ENCODE data around the gene STBD1.

DNA sequence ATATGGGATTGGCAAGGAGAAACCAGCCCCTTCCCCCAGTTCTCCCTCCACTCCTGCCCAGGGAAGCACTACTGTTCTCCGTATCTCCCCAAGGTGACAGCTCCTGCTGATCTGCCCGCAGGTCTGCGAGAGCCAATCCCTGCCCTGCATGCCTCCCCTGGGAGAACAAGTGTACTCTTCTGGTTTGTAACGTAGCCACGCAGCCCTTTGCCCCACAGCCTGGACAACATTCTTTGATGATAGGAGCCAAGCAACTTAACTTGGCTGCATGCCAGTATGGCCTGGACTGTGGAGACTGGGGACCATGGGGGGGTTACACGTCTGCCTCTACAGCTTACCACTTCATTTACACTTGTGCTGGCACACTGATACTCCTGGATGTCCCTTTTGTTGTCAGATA is 2.0 kb downstream of the STBD1 start:
- TF ChIP-seq EP300 (conservative IDR thresholded peaks at IDR 0.05; ENCODE audit: poor library complexity, severe bottlenecking) (no peak), POLR2AphosphoS5 (IDR thresholded peaks at IDR 0.05) (no peak), EZH2 (IDR thresholded peaks at IDR 0.05; ENCODE audit: borderline replicate concordance, insufficient read depth, low read length, poor library complexity, severe bottlenecking) (no peak), TAF1 (IDR thresholded peaks at IDR 0.05; ENCODE audit: low read depth) (no peak)
- TF ChIP-seq, protein P1, sequence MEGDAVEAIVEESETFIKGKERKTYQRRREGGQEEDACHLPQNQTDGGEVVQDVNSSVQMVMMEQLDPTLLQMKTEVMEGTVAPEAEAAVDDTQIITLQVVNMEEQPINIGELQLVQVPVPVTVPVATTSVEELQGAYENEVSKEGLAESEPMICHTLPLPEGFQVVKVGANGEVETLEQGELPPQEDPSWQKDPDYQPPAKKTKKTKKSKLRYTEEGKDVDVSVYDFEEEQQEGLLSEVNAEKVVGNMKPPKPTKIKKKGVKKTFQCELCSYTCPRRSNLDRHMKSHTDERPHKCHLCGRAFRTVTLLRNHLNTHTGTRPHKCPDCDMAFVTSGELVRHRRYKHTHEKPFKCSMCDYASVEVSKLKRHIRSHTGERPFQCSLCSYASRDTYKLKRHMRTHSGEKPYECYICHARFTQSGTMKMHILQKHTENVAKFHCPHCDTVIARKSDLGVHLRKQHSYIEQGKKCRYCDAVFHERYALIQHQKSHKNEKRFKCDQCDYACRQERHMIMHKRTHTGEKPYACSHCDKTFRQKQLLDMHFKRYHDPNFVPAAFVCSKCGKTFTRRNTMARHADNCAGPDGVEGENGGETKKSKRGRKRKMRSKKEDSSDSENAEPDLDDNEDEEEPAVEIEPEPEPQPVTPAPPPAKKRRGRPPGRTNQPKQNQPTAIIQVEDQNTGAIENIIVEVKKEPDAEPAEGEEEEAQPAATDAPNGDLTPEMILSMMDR (IDR thresholded peaks at IDR 0.05; ENCODE audit: poor library complexity, severe bottlenecking) = no peak
- TF ChIP-seq, protein P2, sequence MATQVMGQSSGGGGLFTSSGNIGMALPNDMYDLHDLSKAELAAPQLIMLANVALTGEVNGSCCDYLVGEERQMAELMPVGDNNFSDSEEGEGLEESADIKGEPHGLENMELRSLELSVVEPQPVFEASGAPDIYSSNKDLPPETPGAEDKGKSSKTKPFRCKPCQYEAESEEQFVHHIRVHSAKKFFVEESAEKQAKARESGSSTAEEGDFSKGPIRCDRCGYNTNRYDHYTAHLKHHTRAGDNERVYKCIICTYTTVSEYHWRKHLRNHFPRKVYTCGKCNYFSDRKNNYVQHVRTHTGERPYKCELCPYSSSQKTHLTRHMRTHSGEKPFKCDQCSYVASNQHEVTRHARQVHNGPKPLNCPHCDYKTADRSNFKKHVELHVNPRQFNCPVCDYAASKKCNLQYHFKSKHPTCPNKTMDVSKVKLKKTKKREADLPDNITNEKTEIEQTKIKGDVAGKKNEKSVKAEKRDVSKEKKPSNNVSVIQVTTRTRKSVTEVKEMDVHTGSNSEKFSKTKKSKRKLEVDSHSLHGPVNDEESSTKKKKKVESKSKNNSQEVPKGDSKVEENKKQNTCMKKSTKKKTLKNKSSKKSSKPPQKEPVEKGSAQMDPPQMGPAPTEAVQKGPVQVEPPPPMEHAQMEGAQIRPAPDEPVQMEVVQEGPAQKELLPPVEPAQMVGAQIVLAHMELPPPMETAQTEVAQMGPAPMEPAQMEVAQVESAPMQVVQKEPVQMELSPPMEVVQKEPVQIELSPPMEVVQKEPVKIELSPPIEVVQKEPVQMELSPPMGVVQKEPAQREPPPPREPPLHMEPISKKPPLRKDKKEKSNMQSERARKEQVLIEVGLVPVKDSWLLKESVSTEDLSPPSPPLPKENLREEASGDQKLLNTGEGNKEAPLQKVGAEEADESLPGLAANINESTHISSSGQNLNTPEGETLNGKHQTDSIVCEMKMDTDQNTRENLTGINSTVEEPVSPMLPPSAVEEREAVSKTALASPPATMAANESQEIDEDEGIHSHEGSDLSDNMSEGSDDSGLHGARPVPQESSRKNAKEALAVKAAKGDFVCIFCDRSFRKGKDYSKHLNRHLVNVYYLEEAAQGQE (IDR thresholded peaks at IDR 0.05; ENCODE audit: borderline replicate concordance) = no peak
